H1 (cell line): ENCODE results near the gene GID4. TPM values are rescaled to one million over a fixed set of nuclear protein-coding genes. Genes with fewer than 3 reads are reported as not detected.

Source experiments
- CHD7 ChIP-seq: fragments of 300-600 bp; sonication (generic); IDR thresholded peaks from 2 replicates; pipeline ENCODE4 v1.7.1; 2012; ENCODE audit warnings: low read length, moderate library complexity, mild to moderate bottlenecking, inconsistent platforms; ENCODE audit not compliant: insufficient replicate concordance
- polyA plus RNA-seq, 7 experiments: library from polyadenylated mRNA; depleted of rRNA in 3 of 7; stranded (reverse) in 5 of 7; unstranded in 2 of 7; fragments of >200 nt in 5 of 7; fragments of 200-250 nt in 2 of 7; gene quantifications; 1 replicate in 5 of 7; 2 replicates in 1 of 7; 4 replicates in 1 of 7; pipeline versions ENCODE4 v1.2.1 to v1.2.3, GENCODE V29; 2011 to 2013; ENCODE audit warnings: missing spikeins in 2 of 7, mixed read lengths in 2 of 7
- total RNA-seq: library from RNA; stranded (reverse); fragmentation: NEBNext Ultra II Directional; extraction: Animal tissue kit (Norgen Biotek cat#: 25700); gene quantifications from 2 replicates; pipeline ENCODE4 v1.2.1, GENCODE V29; 2021

GID4 gene
- total and polyA plus RNA-seq, 2 of the 8 experiments (the other 6 are each of a cell fraction or from before 2014, with no cell fraction given) = 5.6 to 15.0 TPM

DNA sequence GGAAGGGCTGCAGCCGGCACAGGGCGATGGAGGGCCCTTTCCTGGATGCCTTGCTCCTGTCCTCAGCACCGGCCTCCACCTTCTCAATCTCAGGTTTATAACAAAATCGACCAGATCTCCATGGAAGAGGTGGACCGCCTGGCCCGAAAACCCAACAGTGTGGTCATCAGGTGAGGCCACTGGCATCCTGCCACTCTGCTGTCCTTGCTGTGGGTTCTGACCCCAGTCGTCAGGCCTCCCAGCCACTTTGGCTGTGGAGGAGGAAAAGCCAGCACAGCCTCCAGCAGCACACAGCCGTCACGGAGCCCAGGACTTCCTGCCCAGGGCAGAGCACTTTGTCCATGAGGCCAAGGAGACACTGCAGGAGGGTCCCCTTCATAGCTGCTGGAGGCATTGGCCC lies 62.6 kb downstream of the GID4 start (continued):
- no peak for TF ChIP-seq CHD7
